GM12873 (cell line): ENCODE measurements around the gene RNF5.

ENCODE experiments used
- TF ChIP-seq, protein P1 (sequence below): IDR thresholded peaks from 2 replicates; pipeline ENCODE4 v1.5.1; 2012; ENCODE audit warnings: low read depth, mild to moderate bottlenecking, moderate library complexity, low read length, control low read depth; ENCODE audit not compliant: insufficient read depth; ENCODE audit errors: missing control alignments

The RNF5 gene

GRCh38 chr6:32175322-32175710, 2.9 kb upstream of the RNF5 start:
- TF ChIP-seq, protein P1, sequence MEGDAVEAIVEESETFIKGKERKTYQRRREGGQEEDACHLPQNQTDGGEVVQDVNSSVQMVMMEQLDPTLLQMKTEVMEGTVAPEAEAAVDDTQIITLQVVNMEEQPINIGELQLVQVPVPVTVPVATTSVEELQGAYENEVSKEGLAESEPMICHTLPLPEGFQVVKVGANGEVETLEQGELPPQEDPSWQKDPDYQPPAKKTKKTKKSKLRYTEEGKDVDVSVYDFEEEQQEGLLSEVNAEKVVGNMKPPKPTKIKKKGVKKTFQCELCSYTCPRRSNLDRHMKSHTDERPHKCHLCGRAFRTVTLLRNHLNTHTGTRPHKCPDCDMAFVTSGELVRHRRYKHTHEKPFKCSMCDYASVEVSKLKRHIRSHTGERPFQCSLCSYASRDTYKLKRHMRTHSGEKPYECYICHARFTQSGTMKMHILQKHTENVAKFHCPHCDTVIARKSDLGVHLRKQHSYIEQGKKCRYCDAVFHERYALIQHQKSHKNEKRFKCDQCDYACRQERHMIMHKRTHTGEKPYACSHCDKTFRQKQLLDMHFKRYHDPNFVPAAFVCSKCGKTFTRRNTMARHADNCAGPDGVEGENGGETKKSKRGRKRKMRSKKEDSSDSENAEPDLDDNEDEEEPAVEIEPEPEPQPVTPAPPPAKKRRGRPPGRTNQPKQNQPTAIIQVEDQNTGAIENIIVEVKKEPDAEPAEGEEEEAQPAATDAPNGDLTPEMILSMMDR, result no peak

GRCh38 chr6:32175711-32176475, 2.3 kb upstream of the RNF5 start, which contains the start of gene AGPAT1:
Gene AGPAT1 (minus strand): TSS chr6:32176084. CDS start chr6:32171496, 4,588 bp downstream.
- TF ChIP-seq, protein P1, result no peak

GRCh38 chr6:32176476-32177182, 1.6 kb upstream of the RNF5 start:
- TF ChIP-seq, protein P1, result no peak

GRCh38 chr6:32177183-32177787, 920 bp upstream of the RNF5 start:
- TF ChIP-seq, protein P1, result no peak

DNA sequence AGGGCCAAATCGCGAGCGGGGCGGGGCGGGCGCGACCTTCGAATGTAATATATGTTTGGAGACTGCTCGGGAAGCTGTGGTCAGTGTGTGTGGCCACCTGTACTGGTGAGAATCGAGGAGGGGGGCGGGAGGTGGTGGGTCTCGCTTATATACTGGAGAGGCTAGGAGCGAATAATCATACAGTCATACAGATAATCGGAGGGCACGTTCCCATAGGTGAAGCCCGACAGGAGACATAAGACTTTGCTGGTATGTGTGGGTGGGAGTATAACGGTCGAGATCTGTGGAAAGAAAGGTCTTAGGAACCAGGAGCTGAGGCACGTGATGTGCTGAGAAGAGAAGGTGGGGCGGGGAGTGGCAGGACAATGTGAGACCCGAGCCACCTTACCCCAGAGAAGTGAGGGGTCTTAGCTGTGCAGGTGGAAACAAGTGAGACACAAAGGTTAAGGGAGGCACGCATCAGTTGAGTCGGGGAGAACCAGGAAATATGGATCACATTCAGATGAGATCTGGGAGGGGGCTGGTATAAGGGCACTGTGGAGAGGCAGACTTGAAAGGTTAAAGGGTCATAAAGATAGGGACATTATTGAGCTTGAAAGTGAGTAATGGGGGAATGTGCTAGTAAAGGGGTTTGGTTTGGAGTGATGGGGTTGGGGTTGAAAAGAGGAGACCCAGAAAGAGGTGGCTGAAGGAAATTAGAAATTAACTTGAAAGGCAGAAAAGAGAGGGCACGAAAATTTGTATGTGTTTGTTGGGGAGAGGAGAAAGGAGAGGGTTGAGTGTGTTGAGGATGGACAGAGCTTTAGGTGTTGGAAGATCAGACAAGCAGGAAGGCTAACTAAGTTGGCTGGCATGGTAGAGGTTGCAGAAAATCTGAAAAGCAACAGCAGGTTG, 589 bp downstream of the RNF5 start:
- TF ChIP-seq, protein P1, result no peak

DNA sequence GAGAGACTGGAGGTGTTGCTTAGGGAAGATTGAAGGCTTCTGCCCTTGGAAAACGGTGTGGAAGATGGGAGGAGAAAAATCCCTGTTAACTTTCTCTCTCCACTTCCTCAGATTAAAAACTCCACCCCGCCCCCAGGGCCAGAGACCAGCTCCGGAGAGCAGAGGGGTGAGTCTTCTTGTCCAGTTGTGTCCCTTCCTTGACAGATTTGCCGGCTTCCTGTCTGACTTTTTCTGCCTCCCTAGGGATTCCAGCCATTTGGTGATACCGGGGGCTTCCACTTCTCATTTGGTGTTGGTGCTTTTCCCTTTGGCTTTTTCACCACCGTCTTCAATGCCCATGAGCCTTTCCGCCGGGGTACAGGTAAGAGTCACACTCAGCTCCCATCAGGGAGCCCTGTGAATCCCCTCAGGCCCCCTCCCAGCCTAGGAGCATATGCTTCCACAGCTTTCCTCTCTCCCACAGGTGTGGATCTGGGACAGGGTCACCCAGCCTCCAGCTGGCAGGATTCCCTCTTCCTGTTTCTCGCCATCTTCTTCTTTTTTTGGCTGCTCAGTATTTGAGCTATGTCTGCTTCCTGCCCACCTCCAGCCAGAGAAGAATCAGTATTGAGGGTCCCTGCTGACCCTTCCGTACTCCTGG, 1.7 kb downstream of the RNF5 start:
- TF ChIP-seq, protein P1, result no peak
